NCI-H2107 treated with DMSO at 0.1 percent for 48 hours (cell line): Measurements from ENCODE around the gene RPS14.
A peak's percentile ranks its signal among the peaks of the same experiment; 100 is the strongest.
"Not testable (repeated sequence)": the region's sequence is repeated elsewhere in the genome, so short reads cannot be mapped to it uniquely, and the experiment has no call there.

ENCODE experiments used
- DNase-seq: peaks from one replicate; lab custom pipeline; 2025; ENCODE audit not compliant: unreplicated experiment; lab: John Stamatoyannopoulos, UW

Gene RPS14

GRCh38 chr5:150419630-150420270 is 29.8 kb downstream of the RPS14 start:
- DNase-seq = no peak

GRCh38 chr5:150413902-150414790 is 35.4 kb downstream of the RPS14 start:
- DNase-seq = not testable (repeated sequence)

GRCh38 chr5:150413176-150413901 is 36.2 kb downstream of the RPS14 start:
- no peak for DNase-seq

DNA sequence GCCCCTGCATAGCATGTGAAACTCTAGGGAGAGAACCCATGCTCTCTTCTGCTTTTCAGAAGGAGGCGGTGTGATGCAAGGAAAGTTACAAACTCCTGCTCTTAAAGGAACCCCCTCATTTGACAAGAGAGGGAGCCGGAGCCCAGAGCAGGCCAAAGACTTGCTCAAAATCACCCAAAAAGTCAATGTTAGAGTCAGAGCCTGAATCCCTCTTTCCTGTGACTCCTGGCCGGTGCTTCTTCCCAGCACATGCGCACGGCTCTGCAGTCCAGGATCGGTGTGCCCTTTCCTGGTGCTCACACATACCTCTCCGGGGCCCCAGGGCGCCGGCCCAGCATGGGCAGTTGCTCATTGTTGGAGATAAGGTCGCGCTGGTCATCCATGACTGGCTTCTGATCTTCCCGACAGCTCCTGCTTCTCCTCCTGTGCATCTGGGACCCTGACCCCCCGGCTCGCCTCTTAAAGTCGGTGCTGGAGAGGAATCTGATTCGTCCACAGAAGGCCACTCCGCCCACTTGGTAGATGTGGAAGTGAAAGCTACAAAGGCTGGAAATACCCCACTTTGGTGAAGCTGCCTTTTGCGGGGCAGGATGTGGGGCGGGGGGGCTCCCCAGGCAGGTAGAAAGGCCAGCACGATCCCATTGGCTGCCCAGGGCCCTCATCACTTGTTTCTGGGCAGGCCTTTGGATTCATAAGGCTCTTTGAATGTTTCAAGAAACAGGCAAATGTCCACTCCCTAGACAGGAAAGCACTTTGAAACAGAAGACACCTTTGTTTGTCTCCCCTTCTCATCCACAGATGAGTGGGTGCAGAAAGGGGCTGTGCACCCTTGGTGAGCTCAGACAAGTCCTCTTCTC is 37.0 kb downstream of the RPS14 start, which contains the start of gene CD74:
Gene CD74, minus strand, starts transcription at position 592 of the 857 bp plus-strand sequence. Its CDS starts 161 bp downstream, at position 431.
- DNase-seq = no peak

DNA sequence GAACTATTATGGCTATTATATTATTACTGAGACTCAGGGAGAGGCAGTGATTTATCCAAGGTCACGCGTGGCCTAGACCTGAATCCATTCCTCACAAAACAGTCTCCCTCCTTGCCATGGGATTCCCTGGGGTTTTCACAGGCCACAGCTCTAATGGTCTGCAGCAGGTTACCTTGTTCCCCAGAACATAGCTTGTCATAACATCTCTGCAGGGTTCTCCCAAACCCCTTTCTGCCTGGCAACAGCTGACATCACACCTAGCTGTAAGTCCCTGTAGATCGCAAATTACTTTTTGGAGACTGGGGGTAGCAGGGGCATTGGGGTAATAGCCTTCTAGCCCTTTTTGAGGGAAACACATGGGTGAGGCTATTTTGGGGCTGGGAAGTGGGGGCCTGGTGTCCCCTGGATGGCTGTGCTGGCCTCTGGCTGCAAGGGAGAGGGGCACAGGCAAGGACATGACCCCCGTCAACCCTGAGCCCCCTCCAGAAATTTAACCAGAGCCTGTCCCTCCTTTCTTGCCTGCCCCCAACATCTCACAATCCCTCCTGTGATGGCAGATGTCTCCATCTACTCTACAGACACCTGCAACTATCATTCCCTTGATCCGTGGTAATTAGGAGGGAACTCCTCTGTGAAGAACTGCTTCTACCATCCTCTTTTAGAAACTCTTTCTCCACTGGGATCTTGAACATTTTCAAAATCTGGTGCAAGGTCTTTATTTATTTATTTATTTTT is 38.1 kb downstream of the RPS14 start:
- DNase-seq = no peak

- DNase-seq = peak; percentile 16
Measured at GRCh38 chr5:150410524-150411244, 38.9 kb downstream of the RPS14 start.

DNA sequence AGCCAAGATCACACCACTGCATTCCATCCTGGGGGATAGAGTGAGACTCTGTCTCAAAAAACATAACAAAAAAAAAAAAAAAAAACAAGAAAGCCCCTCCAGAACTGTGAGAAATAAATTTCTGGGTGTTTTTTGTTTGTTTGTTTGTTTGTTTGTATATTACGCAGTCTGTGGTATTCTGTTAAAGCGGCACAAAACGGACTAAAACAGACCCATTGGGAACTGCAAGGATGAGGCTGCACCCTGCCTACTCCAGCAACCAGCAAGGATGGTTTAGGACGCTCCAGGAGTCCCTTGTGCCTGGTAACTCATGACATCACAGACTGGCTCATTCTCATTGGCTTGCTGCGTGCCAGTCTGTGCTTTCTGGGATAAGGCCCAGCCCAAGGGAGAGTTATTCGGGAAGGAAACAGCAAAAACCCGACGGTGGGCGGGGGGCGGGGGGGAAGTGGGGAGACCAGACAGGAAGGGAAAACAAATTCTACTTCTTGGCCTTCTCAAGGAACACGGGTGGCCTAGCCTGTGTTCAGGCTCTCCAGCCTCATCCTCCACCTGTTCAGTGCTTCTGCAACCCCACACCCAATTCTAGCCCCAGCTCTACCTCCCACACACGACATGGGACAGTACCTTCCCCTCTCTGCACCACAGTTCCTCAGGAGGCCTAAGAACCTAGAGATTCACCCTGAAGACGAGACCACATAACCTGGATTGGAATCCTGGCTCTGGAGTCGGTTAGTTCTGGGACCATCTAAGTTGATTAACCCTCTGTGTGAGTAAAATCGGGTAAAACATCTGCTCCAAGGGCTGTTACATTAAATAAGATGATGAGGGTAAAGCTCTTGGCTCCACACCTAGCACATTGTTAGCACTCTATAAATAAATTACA is 39.7 kb downstream of the RPS14 start:
- DNase-seq = peak; percentile 34

DNA sequence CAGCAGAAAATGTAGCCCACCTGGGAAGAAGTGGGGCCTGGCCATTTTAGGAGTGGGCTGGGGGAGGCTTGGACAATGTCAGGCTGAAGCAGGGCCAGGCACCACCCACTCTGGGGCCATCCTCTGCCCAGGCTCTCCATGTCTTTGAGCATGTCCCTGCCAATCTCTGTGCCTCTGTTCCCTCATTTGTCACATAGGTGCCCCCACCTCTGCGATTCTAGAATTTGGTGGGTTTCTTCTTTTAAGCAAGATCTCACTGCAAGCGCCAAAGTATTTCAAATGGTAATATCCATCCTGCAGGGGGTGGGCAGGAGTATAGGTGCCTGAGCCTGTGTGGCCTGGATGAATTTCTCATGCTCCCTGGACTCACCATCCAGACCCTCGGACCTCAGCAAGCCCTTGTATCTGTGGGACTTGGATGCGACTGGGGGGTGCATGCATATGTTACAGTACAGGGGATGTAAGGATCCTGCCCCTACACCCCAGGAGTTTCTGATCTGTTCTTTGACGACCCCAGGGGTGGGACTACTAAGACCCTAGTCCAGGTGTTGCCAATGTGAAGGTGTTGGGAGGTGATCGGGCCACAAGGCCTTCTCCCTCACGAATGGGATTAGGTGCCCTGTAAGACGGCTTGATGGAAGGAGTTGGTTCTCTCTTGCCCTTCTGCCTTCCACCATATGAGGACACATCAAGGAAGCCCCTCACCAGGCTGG is 41.2 kb downstream of the RPS14 start:
- DNase-seq = no peak

GRCh38 chr5:150407096-150407720 is 42.3 kb downstream of the RPS14 start:
- DNase-seq = no peak

DNA sequence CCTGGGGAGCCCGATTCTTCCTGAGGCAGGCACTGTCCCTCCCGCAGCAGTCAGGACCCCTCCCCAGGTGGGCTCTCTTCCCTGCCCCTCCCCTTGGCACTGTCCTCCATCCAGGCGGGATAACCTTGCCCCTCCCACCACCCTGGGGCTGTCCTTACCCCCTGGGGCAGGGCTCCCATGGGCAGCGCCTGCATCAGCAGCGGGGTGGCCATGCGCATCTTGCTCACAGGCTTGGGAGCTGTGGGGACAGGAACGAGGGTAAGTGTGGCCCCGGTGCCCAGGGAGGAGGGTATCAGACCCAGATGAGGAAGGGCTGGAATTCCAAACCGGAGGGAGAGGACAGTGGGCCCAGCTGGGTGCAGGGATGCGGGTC is 42.8 kb downstream of the RPS14 start:
- DNase-seq = no peak

DNA sequence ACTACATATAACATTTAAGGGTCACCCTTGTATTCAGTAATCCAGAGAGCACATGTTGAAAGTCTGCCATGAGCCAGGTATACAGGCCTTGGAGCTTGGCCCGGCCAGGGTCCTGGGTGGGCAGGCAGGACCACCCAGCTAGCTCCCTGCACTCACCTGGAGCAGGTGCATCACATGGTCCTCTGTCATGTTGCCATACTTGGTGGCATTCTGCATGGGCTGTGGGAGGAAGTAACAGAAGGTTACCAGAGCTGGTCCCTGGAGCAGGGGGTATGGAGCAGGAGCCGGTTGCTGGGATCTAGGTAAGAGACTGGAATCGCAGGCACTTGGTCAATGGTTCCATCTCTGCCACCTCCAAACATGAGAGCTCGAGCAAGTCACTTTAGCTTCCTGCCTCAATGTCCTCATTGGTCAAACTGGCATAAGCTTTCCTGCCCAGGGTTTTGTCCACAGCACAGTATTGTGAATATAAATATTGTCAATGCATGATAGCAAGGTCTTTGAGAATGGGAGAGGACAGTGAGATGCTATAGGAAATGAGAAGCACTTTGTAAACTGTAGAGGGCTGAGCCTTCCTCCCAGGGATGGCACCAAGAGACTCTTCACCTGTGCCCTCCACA is 43.3 kb downstream of the RPS14 start:
- DNase-seq = no peak

DNA sequence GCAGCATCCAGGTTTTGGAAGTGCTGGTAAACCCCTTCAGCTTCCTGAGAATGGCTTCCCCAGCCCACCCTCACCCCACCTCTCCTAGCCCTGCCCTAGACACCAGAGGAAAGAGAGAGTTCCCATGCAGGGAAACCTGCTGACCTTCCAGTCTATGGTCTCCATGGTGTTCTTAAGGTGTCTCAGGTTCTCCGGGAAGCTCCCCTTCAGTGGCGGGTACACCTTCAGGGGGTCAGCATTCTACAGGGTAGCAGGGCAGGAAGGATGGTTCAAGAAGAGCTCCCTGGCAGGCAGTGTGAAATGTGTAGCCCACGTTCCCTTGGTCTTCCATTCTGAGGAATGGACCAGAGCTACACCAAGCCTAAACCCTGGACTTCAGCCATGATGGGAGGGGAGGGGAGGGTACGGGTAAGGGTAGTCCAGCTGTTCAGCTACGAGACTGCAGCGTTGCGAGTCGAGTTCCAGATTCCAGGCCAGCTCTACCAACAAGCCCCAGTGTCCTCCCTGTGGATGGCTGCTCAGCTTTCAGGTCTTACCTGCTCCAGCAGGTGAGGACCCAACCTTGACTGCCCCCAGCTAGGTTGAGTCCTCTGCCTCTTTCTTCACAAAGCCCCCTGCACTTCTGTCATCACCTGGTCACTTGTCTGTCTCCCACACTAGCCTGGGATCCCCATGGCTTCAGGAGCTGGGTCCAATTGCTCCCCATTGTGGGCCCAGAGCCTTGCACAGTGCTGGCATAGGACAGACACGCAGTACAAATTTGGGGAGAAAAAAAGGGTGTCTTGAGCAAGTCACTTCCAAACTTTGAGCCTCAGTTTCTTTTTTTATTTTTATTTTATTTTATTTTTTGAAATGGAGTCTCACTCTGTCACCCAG is 44.4 kb downstream of the RPS14 start:
- no peak for DNase-seq

- DNase-seq = no peak
Measured at GRCh38 chr5:150404535-150404934, 45.0 kb downstream of the RPS14 start.

DNA sequence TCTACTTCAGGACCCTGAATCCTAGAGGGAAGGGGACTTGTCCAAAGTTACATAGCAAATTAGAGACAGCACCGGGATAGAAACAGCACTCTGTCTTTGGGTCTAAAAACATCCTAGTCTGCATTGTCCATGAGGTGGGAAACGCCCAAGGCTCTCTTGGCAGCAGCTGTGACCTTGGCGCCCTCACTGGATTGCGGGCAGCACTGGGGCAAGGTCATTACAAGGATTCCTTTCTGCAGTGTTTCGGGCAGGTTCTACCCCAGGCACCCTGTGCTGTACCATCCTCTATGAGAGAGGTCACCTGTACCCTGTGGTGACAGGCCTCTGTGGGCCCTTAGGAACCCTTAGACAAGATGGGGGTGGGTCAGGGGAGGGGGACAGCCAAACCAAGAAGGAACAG is 45.4 kb downstream of the RPS14 start:
- DNase-seq = no peak

- DNase-seq = no peak
Measured at GRCh38 chr5:150402901-150403342, 46.6 kb downstream of the RPS14 start.

DNA sequence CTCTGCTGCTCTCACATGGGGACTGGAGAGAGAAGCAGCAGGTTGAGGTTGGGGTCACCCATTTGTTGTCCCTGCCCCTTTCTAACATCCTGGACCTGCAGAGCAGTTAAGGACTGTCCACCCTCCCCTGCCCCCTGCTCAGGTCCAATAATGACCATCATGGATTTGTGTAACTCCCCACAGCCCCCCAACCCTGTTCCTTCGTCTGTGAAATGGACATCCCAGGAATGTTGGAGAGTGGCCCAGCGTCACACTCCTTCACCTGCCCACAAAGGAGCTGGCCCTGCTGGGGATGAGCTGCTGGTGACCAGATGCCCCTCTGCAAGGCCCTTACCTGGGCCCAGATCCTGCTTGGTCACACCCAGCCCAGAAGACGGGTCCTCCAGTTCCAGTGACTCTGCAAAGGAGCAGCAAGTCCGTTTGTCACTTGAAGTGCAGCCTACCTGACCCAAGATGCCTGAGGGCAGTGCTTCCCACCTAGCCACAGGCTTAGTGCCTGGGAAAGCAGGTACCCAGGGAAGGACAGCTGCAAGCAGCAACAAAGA is 47.2 kb downstream of the RPS14 start:
- no peak for DNase-seq
